GM12878 (cell line): ENCODE measurements around the gene SLF2. TPM values are rescaled to one million over a fixed set of nuclear protein-coding genes. Genes with fewer than 3 reads are reported as not detected.

Source experiments
- ATAC-seq: fragments of 200-7000 bp; cut with Tn5 transposase; 3 replicates; pipeline ENCODE4 v1.9.1; 2020; ENCODE audit warnings: mild to moderate bottlenecking, moderate library complexity
- BruUV-seq: library from RNA; stranded (reverse); fragments of 400-500 nt; replicated peaks from 2 replicates; lab custom pipeline; 2021; lab: Mats Ljungman, UMichigan
- CTCF ChIA-PET: fragments of 300-600 bp; sonication (Branson Sonifier 250); formaldehyde crosslinking; extraction: SDS; loops from one replicate; lab custom pipeline; 2021; ENCODE audit warnings: inconsistent platforms; lab: Yijun Ruan, JAX
- POLR2A ChIA-PET: fragments of 350-600 bp; formaldehyde crosslinking; extraction: SDS; loops from one replicate; lab custom pipeline; 2021; ENCODE audit warnings: inconsistent platforms; lab: Charles Lee
- RAD21 ChIA-PET: fragments of 300-600 bp; sonication (Branson Sonifier 250); formaldehyde crosslinking; loops from one replicate; lab custom pipeline; 2023; ENCODE audit warnings: antibody characterized with exemption; ENCODE audit not compliant: unreplicated experiment; lab: Charles Lee
- SMC1A ChIA-PET: fragments of 300-600 bp; sonication (Branson Sonifier 250); formaldehyde crosslinking; loops from one replicate; lab custom pipeline; 2023; ENCODE audit not compliant: unreplicated experiment, uncharacterized antibody; lab: Charles Lee
- DNase-seq: peaks from one replicate; pipeline ENCODE4 v3.0.0-alpha.2; 2011; ENCODE audit warnings: low read depth, low spot score
- FAIRE-seq: peaks from 3 replicates; lab custom pipeline; 2011; peaks lifted over from hg19 to GRCh38; lab: Jason Lieb, UNC
- H2AFZ ChIP-seq: 2 replicates; pipeline ENCODE4 v1.6.0; 2011; ENCODE audit warnings: low read depth, low read length, control low read depth; ENCODE audit not compliant: control insufficient read depth
- H3K27ac ChIP-seq: 2 replicates; pipeline ENCODE4 v1.5.1; 2011; ENCODE audit warnings: control low read depth; ENCODE audit not compliant: control insufficient read depth, insufficient read depth
- H3K27me3 ChIP-seq, 2 experiments: replicated peaks in 1 of 2; 2 replicates each; pipeline versions ENCODE4 v1.6.0 to v1.6.1; 2011; ENCODE audit warnings: low read length in 1 of 2; ENCODE audit not compliant: control insufficient read depth in 2 of 2, insufficient read depth in 2 of 2
- H3K36me3 ChIP-seq, 2 experiments: 2 replicates each; pipeline ENCODE4 v1.5.1; 2011; ENCODE audit warnings: low read length in 1 of 2; ENCODE audit not compliant: control insufficient read depth in 2 of 2, insufficient read depth in 2 of 2
- H3K4me1 ChIP-seq: 2 replicates; pipeline ENCODE4 v1.6.1; 2011; ENCODE audit warnings: mild to moderate bottlenecking, low read length, moderate library complexity, mixed read lengths; ENCODE audit not compliant: control insufficient read depth, insufficient read depth
- H3K4me2 ChIP-seq: 2 replicates; pipeline ENCODE4 v1.6.0; 2011; ENCODE audit warnings: control low read depth; ENCODE audit not compliant: control insufficient read depth, insufficient read depth
- H3K4me3 ChIP-seq: fragments of 200-600 bp; sonication (generic); 2 replicates; pipeline ENCODE4 v1.5.1; 2016
- H3K79me2 ChIP-seq: 2 replicates; pipeline ENCODE4 v1.6.0; 2011; ENCODE audit warnings: low read length; ENCODE audit not compliant: control insufficient read depth, insufficient read depth
- H3K9ac ChIP-seq: 2 replicates; pipeline ENCODE4 v1.8.0; 2011; ENCODE audit warnings: low read length, control low read depth, mixed read lengths; ENCODE audit not compliant: control insufficient read depth, insufficient read depth
- H3K9me3 ChIP-seq: replicated peaks from 3 replicates; pipeline ENCODE4 v1.5.1; 2011; ENCODE audit warnings: mild to moderate bottlenecking, low read length; ENCODE audit not compliant: control insufficient read depth, insufficient read depth
- H4K20me1 ChIP-seq: 2 replicates; pipeline ENCODE4 v1.6.0; 2011; ENCODE audit not compliant: control insufficient read depth, insufficient read depth
- ESRRA ChIP-seq: IDR thresholded peaks from 2 replicates; pipeline ENCODE4 v1.6.1; 2012; ENCODE audit warnings: mild to moderate bottlenecking, low read length, improper control_type of control experiment
- IKZF1 ChIP-seq: fragments of 450-650 bp; conservative IDR thresholded peaks from 2 replicates; pipeline ENCODE4 v1.6.1; 2017; ENCODE audit warnings: antibody characterized with exemption, mild to moderate bottlenecking
- MEF2B ChIP-seq: fragments of 450-650 bp; IDR thresholded peaks from 2 replicates; pipeline ENCODE4 v1.6.1; 2018; ENCODE audit warnings: mild to moderate bottlenecking, moderate library complexity; ENCODE audit not compliant: partially characterized antibody, poor library complexity, severe bottlenecking
- MYC ChIP-seq: IDR thresholded peaks from 2 replicates; pipeline ENCODE4 v1.6.1; 2011; ENCODE audit warnings: mild to moderate bottlenecking, low read length, moderate library complexity, inconsistent platforms; ENCODE audit not compliant: insufficient read depth, insufficient replicate concordance, insufficient read length, severe bottlenecking
- WGBS: methylation state at CpG from one replicate; pipeline ENCODE4 v1.1.6; 2016; ENCODE audit warnings: low lambda C conversion rate; ENCODE audit not compliant: insufficient replicate concordance, insufficient coverage; ENCODE audit errors: missing lambda C conversion rate; 5-methylcytosine and 5-hydroxymethylcytosine counted together
- in situ Hi-C: fragments of 300-500 bp; cut with MboI; formaldehyde crosslinking; loops from 9 replicates; pipeline ENCODE4 v1.14.3; 2018; ENCODE audit warnings: mixed read lengths
- intact Hi-C: fragments of 100-400 bp; cut with micrococcal nuclease; formaldehyde crosslinking; loops from one replicate; pipeline ENCODE4 v1.14.2; 2022; ENCODE audit not compliant: unreplicated experiment
- polyA plus RNA-seq, 11 experiments: library from polyadenylated mRNA; depleted of rRNA in 4 of 11; unstranded in 6 of 11; stranded (reverse) in 5 of 11; fragments of >200 nt; fragmentation: Nextera tagmentation in 4 of 11; fragmentation: Illumina TruSeq in 1 of 11; extraction: Ambion mirVana in 4 of 11; extraction: Trizol in 1 of 11; gene quantifications; 1 replicate in 1 of 11; 2 replicates in 10 of 11; pipeline versions ENCODE4 v1.2.1 to v1.2.3, GENCODE V29; 2011 to 2016; ENCODE audit warnings: inconsistent platforms in 2 of 11, missing spikeins in 2 of 11, low read depth in 1 of 11
- total RNA-seq, 4 experiments: library from RNA; depleted of rRNA in 3 of 4; stranded (reverse); fragments of >200 nt in 3 of 4; fragmentation: Illumina TruSeq in 1 of 4; extraction: Trizol in 1 of 4; gene quantifications; 2 replicates each; pipeline versions ENCODE4 v1.2.1 to v1.2.3, GENCODE V29; 2013 to 2021
- TF ChIP-seq, protein P1 (sequence below): fragments of 150-350 bp; IDR thresholded peaks from 2 replicates; pipeline ENCODE4 v1.6.1; 2016; ENCODE audit warnings: low read depth, low read length
- TF ChIP-seq, protein P2 (sequence below): fragments of 450-650 bp; IDR thresholded peaks from 2 replicates; pipeline ENCODE4 v1.6.1; 2017; ENCODE audit warnings: mild to moderate bottlenecking, moderate library complexity

Gene SLF2
- total and polyA plus RNA-seq, 10 of the 15 experiments (the other 5 are each of a cell fraction or from before 2014, with no cell fraction given), result 3.0 to 25.2 (median 17.9) TPM

DNA sequence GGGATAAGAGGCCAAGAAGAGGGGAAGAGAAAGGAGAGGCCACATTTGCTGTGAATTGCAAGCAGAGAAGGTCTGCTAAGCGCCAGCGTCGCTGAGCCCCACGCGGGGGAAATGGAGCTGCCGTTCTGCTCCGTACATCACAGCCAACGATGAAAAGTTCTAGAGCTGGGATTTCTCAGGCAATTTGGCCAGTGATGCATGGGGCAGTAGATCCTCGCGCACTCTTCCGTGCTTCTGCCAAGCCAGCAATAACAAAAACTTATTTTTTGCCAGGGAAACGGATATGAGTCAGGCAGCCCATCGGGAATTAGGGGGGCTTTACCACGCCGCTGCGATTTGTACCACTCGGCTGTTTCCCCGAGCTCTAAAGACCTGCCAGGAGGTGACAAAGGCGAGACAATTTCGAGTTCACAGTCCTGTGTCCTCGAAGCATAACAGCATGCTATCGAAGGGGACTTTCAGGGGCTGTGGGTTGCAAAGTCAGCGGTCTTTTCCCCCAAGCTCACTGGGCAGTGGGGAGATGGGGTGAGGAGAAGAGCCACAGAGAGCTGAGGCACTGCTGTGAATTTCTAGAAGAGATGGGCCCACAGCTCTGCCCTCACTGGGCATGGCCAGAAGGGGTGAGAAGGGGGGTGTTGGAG is 30.0 kb upstream of the SLF2 start:
- H3K4me2 ChIP-seq, result no peak overlapping the region
- no peaks in the 10 kb centered on the region for H4K20me1 ChIP-seq
- no peaks in the 10 kb centered on the region; a peak in 2 of 4 replicates for H3K27me3 ChIP-seq
- RAD21 ChIA-PET, result interaction anchor here (2.2 kb wide), 1 partner anchor 30 kb away, joined by 6 read pairs; the partner anchor contains the start of gene SLF2
- SMC1A ChIA-PET, result no interaction called here
- POLR2A ChIA-PET, result no interaction called here
- BruUV-seq, result no TSS peak
- no peak overlapping the region for H3K9ac ChIP-seq
- WGBS, result 37% methylated on average over 23 of the region's 23 CpGs
- no peaks in the 10 kb centered on the region for H3K36me3 ChIP-seq
- no peaks in the 10 kb centered on the region for H3K9me3 ChIP-seq
- CTCF ChIA-PET, result no interaction called here
- H3K4me1 ChIP-seq, result no peaks in the 10 kb centered on the region
- DNase-seq (no peak), ATAC-seq (no peak), FAIRE-seq (no peak)
- H2AFZ ChIP-seq, result no peak overlapping the region
- H3K4me3 ChIP-seq, result no peak overlapping the region
- TF ChIP-seq, protein P1, sequence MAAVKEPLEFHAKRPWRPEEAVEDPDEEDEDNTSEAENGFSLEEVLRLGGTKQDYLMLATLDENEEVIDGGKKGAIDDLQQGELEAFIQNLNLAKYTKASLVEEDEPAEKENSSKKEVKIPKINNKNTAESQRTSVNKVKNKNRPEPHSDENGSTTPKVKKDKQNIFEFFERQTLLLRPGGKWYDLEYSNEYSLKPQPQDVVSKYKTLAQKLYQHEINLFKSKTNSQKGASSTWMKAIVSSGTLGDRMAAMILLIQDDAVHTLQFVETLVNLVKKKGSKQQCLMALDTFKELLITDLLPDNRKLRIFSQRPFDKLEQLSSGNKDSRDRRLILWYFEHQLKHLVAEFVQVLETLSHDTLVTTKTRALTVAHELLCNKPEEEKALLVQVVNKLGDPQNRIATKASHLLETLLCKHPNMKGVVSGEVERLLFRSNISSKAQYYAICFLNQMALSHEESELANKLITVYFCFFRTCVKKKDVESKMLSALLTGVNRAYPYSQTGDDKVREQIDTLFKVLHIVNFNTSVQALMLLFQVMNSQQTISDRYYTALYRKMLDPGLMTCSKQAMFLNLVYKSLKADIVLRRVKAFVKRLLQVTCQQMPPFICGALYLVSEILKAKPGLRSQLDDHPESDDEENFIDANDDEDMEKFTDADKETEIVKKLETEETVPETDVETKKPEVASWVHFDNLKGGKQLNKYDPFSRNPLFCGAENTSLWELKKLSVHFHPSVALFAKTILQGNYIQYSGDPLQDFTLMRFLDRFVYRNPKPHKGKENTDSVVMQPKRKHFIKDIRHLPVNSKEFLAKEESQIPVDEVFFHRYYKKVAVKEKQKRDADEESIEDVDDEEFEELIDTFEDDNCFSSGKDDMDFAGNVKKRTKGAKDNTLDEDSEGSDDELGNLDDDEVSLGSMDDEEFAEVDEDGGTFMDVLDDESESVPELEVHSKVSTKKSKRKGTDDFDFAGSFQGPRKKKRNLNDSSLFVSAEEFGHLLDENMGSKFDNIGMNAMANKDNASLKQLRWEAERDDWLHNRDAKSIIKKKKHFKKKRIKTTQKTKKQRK, result no peak
- TF ChIP-seq IKZF1 (0 out of 2 replicates have a peak, but pooled peaks have one; percentile 8), MYC (no peak), MEF2B (no peak), ESRRA (no peak)
- TF ChIP-seq, protein P2, sequence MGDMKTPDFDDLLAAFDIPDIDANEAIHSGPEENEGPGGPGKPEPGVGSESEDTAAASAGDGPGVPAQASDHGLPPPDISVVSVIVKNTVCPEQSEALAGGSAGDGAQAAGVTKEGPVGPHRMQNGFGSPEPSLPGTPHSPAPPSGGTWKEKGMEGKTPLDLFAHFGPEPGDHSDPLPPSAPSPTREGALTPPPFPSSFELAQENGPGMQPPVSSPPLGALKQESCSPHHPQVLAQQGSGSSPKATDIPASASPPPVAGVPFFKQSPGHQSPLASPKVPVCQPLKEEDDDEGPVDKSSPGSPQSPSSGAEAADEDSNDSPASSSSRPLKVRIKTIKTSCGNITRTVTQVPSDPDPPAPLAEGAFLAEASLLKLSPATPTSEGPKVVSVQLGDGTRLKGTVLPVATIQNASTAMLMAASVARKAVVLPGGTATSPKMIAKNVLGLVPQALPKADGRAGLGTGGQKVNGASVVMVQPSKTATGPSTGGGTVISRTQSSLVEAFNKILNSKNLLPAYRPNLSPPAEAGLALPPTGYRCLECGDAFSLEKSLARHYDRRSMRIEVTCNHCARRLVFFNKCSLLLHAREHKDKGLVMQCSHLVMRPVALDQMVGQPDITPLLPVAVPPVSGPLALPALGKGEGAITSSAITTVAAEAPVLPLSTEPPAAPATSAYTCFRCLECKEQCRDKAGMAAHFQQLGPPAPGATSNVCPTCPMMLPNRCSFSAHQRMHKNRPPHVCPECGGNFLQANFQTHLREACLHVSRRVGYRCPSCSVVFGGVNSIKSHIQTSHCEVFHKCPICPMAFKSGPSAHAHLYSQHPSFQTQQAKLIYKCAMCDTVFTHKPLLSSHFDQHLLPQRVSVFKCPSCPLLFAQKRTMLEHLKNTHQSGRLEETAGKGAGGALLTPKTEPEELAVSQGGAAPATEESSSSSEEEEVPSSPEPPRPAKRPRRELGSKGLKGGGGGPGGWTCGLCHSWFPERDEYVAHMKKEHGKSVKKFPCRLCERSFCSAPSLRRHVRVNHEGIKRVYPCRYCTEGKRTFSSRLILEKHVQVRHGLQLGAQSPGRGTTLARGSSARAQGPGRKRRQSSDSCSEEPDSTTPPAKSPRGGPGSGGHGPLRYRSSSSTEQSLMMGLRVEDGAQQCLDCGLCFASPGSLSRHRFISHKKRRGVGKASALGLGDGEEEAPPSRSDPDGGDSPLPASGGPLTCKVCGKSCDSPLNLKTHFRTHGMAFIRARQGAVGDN, result peak; percentile 51
- H3K79me2 ChIP-seq, result no peaks in the 10 kb centered on the region
- intact Hi-C loops (no loop called here), in situ Hi-C loops (no loop called here)
- no peak overlapping the region for H3K27ac ChIP-seq
